H9 (cell line): Measurements from ENCODE around the gene GAPT. TPM values are rescaled to one million over a fixed set of nuclear protein-coding genes. Genes with fewer than 3 reads are reported as not detected.

Experiments
- DNase-seq: peaks from one replicate; pipeline ENCODE4 v3.0.0-alpha.2; 2017
- H2AFZ ChIP-seq: one replicate; pipeline ENCODE4 v1.6.1; 2013; ENCODE audit warnings: mild to moderate bottlenecking, low read length, control low read depth, moderate library complexity
- H2AK5ac ChIP-seq: 2 replicates; pipeline ENCODE4 v1.6.1; 2013; ENCODE audit warnings: low read length, control low read depth, mixed read lengths; ENCODE audit not compliant: insufficient read length
- H2BK120ac ChIP-seq: one replicate; pipeline ENCODE4 v1.6.1; 2013; ENCODE audit warnings: low read depth, mild to moderate bottlenecking, low read length, control low read depth, inconsistent platforms; ENCODE audit not compliant: poor library complexity, severe bottlenecking
- H2BK12ac ChIP-seq: 2 replicates; pipeline ENCODE4 v1.6.1; 2013; ENCODE audit warnings: low read length, control low read depth, mixed read lengths, low read depth; ENCODE audit not compliant: insufficient read length
- H2BK15ac ChIP-seq: 2 replicates; pipeline ENCODE4 v1.6.1; 2013; ENCODE audit warnings: low read depth, low read length, control low read depth
- H2BK20ac ChIP-seq: one replicate; pipeline ENCODE4 v1.6.1; 2013; ENCODE audit warnings: low read depth, mild to moderate bottlenecking, low read length, control low read depth, inconsistent platforms; ENCODE audit not compliant: poor library complexity, severe bottlenecking
- H2BK5ac ChIP-seq: 2 replicates; pipeline ENCODE4 v1.6.1; 2013; ENCODE audit warnings: low read length, control low read depth, mixed read lengths; ENCODE audit not compliant: insufficient read length
- H3K14ac ChIP-seq: 2 replicates; pipeline ENCODE4 v1.6.1; 2013; ENCODE audit warnings: low read length, control low read depth; ENCODE audit not compliant: insufficient read depth
- H3K18ac ChIP-seq: 2 replicates; pipeline ENCODE4 v1.6.1; 2013; ENCODE audit warnings: low read depth, mild to moderate bottlenecking, mixed read lengths, low read length, control low read depth; ENCODE audit not compliant: insufficient read length
- H3K23ac ChIP-seq: 2 replicates; pipeline ENCODE4 v1.6.1; 2013; ENCODE audit warnings: low read length, control low read depth, mixed read lengths, low read depth; ENCODE audit not compliant: insufficient read length
- H3K23me2 ChIP-seq: 2 replicates; pipeline ENCODE4 v1.6.1; 2013; ENCODE audit warnings: low read depth, mild to moderate bottlenecking, mixed read lengths, low read length, control low read depth; ENCODE audit not compliant: insufficient read length, poor library complexity, severe bottlenecking
- H3K27ac ChIP-seq: 2 replicates; pipeline ENCODE4 v1.5.1; 2013; ENCODE audit warnings: low read length, control low read depth, mixed read lengths, low read depth; ENCODE audit not compliant: insufficient read length
- H3K27me3 ChIP-seq: 2 replicates; pipeline ENCODE4 v1.6.1; 2013; ENCODE audit warnings: low read length, control low read depth, inconsistent platforms; ENCODE audit not compliant: insufficient read depth
- H3K4ac ChIP-seq: 2 replicates; pipeline ENCODE4 v1.6.1; 2013; ENCODE audit warnings: low read depth, mild to moderate bottlenecking, control low read depth, inconsistent platforms, low read length, moderate library complexity
- H3K4me1 ChIP-seq: 2 replicates; pipeline ENCODE4 v1.6.1; 2013; ENCODE audit warnings: low read length, control low read depth, inconsistent platforms; ENCODE audit not compliant: insufficient read depth
- H3K4me2 ChIP-seq: 2 replicates; pipeline ENCODE4 v1.6.1; 2013; ENCODE audit warnings: low read length, control low read depth, mixed read lengths; ENCODE audit not compliant: insufficient read length, insufficient read depth
- H3K56ac ChIP-seq: 2 replicates; pipeline ENCODE4 v1.6.1; 2013; ENCODE audit warnings: low read depth, mild to moderate bottlenecking, mixed read lengths, low read length, control low read depth; ENCODE audit not compliant: insufficient read length
- H3K79me1 ChIP-seq: 2 replicates; pipeline ENCODE4 v1.6.1; 2013; ENCODE audit warnings: low read depth, mild to moderate bottlenecking, moderate library complexity, low read length, control low read depth, inconsistent platforms; ENCODE audit not compliant: insufficient read depth, poor library complexity, severe bottlenecking
- H3K79me2 ChIP-seq: 2 replicates; pipeline ENCODE4 v1.6.1; 2013; ENCODE audit warnings: low read length, control low read depth, inconsistent platforms; ENCODE audit not compliant: insufficient read depth
- H3K9ac ChIP-seq: 2 replicates; pipeline ENCODE4 v1.6.1; 2013; ENCODE audit warnings: low read length, control low read depth, mixed read lengths; ENCODE audit not compliant: insufficient read length; ENCODE audit errors: extremely low read depth
- H3K9me3 ChIP-seq: one replicate; pipeline ENCODE4 v1.6.1; 2013; ENCODE audit warnings: low read depth, low read length, inconsistent platforms; ENCODE audit not compliant: control insufficient read depth
- H3T11ph ChIP-seq: one replicate; pipeline ENCODE4 v1.6.1; 2013; ENCODE audit warnings: mild to moderate bottlenecking, low read length, control low read depth, inconsistent platforms
- H4K20me1 ChIP-seq: one replicate; pipeline ENCODE4 v1.6.1; 2013; ENCODE audit not compliant: control insufficient read depth, insufficient read length, insufficient read depth
- H4K5ac ChIP-seq: 2 replicates; pipeline ENCODE4 v1.6.1; 2013; ENCODE audit warnings: low read depth, mild to moderate bottlenecking, mixed read lengths, low read length, control low read depth; ENCODE audit not compliant: insufficient read length
- H4K8ac ChIP-seq: replicated peaks from 2 replicates; pipeline ENCODE4 v1.6.1; 2013; ENCODE audit warnings: low read length, control low read depth, mixed read lengths, low read depth; ENCODE audit not compliant: insufficient read length
- H4K91ac ChIP-seq: 2 replicates; pipeline ENCODE4 v1.6.1; 2013; ENCODE audit warnings: low read depth, mild to moderate bottlenecking, moderate library complexity, mixed read lengths, low read length, control low read depth; ENCODE audit not compliant: insufficient read length
- H3K27ac Mint-ChIP-seq, 3 experiments: 2 replicates in 2 of 3; 3 replicates in 1 of 3; pipeline ENCODE4 v1.8.0; 2020 to 2021; ENCODE audit warnings: mixed read lengths in 3 of 3, mild to moderate bottlenecking in 1 of 3, moderate library complexity in 1 of 3
- H3K27me3 Mint-ChIP-seq: 2 replicates; pipeline ENCODE4 v1.8.0; 2021; ENCODE audit warnings: low read depth, mild to moderate bottlenecking, moderate library complexity, mixed read lengths
- H3K36me3 Mint-ChIP-seq, 3 experiments: 2 replicates in 2 of 3; 3 replicates in 1 of 3; pipeline ENCODE4 v1.8.0; 2020 to 2021; ENCODE audit warnings: low read depth in 3 of 3, mixed read lengths in 3 of 3; ENCODE audit not compliant: insufficient read depth in 1 of 3
- H3K4me1 Mint-ChIP-seq, 2 experiments: 2 replicates each; pipeline ENCODE4 v1.8.0; 2020; ENCODE audit warnings: mixed read lengths in 2 of 2
- H3K4me3 Mint-ChIP-seq, 2 experiments: 2 replicates in 1 of 2; 3 replicates in 1 of 2; pipeline ENCODE4 v1.8.0; 2020 to 2021; ENCODE audit warnings: mild to moderate bottlenecking in 2 of 2, mixed read lengths in 2 of 2, moderate library complexity in 1 of 2
- H3K9me3 Mint-ChIP-seq, 2 experiments: 2 replicates in 1 of 2; 3 replicates in 1 of 2; pipeline ENCODE4 v1.8.0; 2020; ENCODE audit warnings: mild to moderate bottlenecking in 2 of 2, mixed read lengths in 2 of 2, moderate library complexity in 1 of 2
- WGBS: extraction: QIAGEN DNeasy Blood & Tissue Kit; methylation state at CpG from one replicate; pipeline ENCODE4 v1.1.7; 2013; ENCODE audit warnings: missing lambda C conversion rate, low lambda C conversion rate, mixed read lengths; ENCODE audit not compliant: insufficient read length; ENCODE audit errors: extremely low coverage; 5-methylcytosine and 5-hydroxymethylcytosine counted together
- total RNA-seq: library from RNA; stranded (reverse); gene quantifications from 2 replicates; pipeline ENCODE4 v1.2.1, GENCODE V29; 2021
- TF ChIP-seq, protein P1 (sequence below): fragments of 200-600 bp; sonication (generic); conservative IDR thresholded peaks from 3 replicates; pipeline ENCODE4 v1.8.0; 2021; ENCODE audit warnings: antibody characterized with exemption, mild to moderate bottlenecking

GAPT gene
- total RNA-seq, 1 experiment from 2014 or later, result not detected

DNA sequence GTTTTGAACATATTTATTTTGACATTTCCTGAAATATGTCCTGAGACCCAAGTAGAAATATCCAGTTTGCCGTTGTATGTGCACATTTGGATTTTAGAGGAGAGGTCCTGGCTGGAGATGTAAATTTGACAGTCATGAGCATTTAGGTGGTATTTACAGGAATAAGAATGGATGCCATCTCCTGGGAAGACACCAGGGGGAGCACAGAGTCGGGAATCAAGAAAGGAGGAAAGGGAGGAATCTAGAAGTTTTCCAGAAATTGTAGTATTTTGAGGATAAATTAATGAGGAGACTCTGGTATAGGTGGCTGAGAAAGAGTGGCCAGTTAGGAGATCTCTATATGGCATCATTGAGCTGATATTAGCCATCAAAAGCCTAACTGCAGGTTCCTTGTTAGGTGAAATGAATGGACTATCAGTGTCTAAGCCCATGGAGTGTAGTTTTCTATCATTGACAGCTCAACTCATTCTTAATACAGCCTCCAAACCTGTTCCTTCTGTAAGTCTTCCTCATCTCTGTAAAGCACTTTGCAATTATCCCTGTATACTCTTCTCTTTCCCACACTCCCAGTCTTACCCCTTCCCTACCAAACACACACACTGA is 7.2 kb downstream of the GAPT start:
- no peaks in the 10 kb centered on the region for H3K27me3 Mint-ChIP-seq
- Histone ChIP-seq H3K23ac (no peak overlapping the region), H3K79me1 (no peaks in the 10 kb centered on the region), H2BK20ac (no peak overlapping the region), H3K18ac (no peak overlapping the region), H2BK120ac (no peak overlapping the region), H3K4me1 (0 out of 2 replicates have a peak, but pooled peaks cover 2% of the 10 kb centered on the region), H4K91ac (no peak overlapping the region), H2AFZ (no peak overlapping the region), H3K23me2 (no peaks in the 10 kb centered on the region), H2BK5ac (no peak overlapping the region), H3K9ac (no peak overlapping the region), H2AK5ac (no peak overlapping the region), H3K9me3 (no peaks in the 10 kb centered on the region), H2BK12ac (no peak overlapping the region), H4K20me1 (no peaks in the 10 kb centered on the region), H3K79me2 (no peaks in the 10 kb centered on the region), H3K4me2 (no peak overlapping the region), H4K5ac (no peak overlapping the region), H3K14ac (no peak overlapping the region), H4K8ac (no peak overlapping the region), H2BK15ac (no peak overlapping the region), H3K56ac (no peak overlapping the region), H3T11ph (no peak overlapping the region), H3K4ac (no peak overlapping the region), H3K27me3 (no peaks in the 10 kb centered on the region), H3K27ac (no peak overlapping the region)
- WGBS, result no CpG with 5 or more reads among the region's 2 CpGs
- no peaks in the 10 kb centered on the region for H3K36me3 Mint-ChIP-seq
- TF ChIP-seq, protein P1, sequence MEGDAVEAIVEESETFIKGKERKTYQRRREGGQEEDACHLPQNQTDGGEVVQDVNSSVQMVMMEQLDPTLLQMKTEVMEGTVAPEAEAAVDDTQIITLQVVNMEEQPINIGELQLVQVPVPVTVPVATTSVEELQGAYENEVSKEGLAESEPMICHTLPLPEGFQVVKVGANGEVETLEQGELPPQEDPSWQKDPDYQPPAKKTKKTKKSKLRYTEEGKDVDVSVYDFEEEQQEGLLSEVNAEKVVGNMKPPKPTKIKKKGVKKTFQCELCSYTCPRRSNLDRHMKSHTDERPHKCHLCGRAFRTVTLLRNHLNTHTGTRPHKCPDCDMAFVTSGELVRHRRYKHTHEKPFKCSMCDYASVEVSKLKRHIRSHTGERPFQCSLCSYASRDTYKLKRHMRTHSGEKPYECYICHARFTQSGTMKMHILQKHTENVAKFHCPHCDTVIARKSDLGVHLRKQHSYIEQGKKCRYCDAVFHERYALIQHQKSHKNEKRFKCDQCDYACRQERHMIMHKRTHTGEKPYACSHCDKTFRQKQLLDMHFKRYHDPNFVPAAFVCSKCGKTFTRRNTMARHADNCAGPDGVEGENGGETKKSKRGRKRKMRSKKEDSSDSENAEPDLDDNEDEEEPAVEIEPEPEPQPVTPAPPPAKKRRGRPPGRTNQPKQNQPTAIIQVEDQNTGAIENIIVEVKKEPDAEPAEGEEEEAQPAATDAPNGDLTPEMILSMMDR, result peak; percentile 85
- H3K4me3 Mint-ChIP-seq, result no peak overlapping the region
- DNase-seq, result peak; percentile 37
- H3K9me3 Mint-ChIP-seq, result no peaks in the 10 kb centered on the region
- H3K4me1 Mint-ChIP-seq, result peaks cover 25 to 29% of the 10 kb centered on the region in 2 experiments
- H3K27ac Mint-ChIP-seq, result no peak overlapping the region
